ENCODE data around the gene MYL6B.
"Not testable (repeated sequence)": the region's sequence is repeated elsewhere in the genome, so short reads cannot be mapped to it uniquely, and the experiment has no call there.

MYL6B gene

DNA sequence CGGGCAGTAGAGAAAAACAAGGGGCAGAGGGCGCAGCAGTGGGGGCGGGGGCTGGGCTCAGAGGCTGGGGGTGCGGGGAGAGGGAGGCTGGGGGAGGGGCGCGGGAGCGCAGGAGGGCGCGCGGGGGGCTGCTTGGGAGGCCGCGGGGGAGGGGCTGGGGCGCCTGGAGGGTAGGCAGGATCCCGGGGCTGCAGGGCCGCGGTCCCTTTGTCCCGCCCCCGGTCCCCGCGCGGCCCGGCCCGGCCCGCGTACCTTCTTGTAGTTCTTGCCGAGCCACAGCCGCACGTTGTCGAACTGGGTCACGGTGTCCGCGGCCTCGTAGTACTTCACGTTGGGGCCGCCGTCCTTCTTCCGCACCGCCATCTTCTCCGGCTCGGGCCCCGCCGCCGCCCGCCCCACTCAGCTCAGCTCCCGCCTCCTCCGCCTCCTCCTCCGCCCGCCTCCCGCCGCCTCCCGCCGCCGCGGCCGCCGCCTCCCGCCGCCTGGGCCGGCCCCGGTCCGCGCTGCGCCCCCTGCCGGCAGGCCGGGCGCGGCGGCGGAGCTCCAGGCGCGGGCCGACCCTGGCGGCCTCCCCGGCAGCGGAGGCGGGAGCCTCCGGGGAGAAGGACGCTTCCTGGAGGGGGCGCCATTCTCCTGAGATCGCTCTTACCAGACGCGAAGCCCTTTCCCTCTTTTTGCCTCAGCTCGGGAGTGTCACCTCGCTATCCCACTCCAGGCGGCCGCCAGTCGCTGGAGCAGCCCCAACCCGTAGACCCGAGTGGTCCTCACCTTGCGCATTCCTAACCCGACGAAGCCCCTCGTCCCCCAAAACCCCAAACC lies 36.9 kb downstream of the MYL6B start, which contains the start of gene SMARCC2:
TSS of gene SMARCC2 (minus strand) at position 385 of the 819 bp plus-strand sequence. CDS start at position 363, 22 bp downstream.
- H3K27ac ChIP-seq: peak within 1 kb of the TSS; percentile 76
- TF ChIP-seq, protein P1, sequence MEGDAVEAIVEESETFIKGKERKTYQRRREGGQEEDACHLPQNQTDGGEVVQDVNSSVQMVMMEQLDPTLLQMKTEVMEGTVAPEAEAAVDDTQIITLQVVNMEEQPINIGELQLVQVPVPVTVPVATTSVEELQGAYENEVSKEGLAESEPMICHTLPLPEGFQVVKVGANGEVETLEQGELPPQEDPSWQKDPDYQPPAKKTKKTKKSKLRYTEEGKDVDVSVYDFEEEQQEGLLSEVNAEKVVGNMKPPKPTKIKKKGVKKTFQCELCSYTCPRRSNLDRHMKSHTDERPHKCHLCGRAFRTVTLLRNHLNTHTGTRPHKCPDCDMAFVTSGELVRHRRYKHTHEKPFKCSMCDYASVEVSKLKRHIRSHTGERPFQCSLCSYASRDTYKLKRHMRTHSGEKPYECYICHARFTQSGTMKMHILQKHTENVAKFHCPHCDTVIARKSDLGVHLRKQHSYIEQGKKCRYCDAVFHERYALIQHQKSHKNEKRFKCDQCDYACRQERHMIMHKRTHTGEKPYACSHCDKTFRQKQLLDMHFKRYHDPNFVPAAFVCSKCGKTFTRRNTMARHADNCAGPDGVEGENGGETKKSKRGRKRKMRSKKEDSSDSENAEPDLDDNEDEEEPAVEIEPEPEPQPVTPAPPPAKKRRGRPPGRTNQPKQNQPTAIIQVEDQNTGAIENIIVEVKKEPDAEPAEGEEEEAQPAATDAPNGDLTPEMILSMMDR (IDR thresholded peaks at IDR 0.05): peak; percentile 87
- H3K4me3 ChIP-seq (ENCODE audit: low read depth in 1 of 2, low read length in 1 of 2): peak within 1 kb of the TSS; percentile 67 to 74
- H3K27me3 ChIP-seq: no peaks in the 10 kb centered on the region
- H3K36me3 ChIP-seq: peaks cover 25% of the 10 kb centered on the region
- peaks cover 34 to 36% of the 10 kb centered on the region in 2 experiments for H3K4me1 ChIP-seq (ENCODE audit: control insufficient read depth in 1 of 2, insufficient read depth in 1 of 2, low read depth in 1 of 2, low read length in 1 of 2)
- H3K9me3 ChIP-seq: no peaks in the 10 kb centered on the region

DNA sequence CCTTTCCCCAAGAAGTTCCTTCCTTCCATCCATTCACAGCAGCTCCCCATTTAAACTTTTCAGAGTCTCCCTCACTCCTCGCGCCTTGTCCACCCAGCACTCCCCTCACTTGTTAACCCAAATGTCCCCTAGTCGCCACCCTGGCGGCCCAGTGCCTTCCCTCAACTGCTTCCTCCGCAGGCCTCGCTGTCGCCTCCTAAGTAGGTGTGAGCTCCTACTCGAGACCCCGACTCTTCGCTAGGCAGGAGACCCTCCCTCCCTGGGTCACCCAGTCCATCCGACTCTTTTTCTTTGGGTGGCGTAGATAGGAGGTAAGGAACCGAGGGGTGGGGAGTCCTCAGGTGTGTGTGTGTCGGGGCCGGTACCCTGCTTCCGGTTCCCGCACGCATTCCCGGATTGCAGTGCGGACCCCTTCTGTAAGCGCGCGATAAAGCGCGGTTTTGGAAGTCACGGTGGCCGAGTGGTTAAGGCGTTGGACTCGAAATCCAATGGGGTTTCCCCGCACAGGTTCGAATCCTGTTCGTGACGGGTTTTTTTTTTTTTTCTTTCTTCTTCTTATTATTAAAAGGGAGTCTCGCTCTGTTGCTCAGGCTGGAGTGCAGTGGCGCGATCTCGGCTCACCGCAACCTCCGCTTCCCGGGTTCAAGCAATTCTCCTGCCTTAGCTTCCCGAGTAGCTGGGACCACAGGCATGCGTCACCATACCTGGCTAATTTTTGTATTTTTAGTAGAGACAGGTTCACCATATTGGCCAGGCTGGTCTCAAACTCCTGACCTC lies 37.7 kb downstream of the MYL6B start:
- Histone ChIP-seq H3K9me3 (no peaks in the 10 kb centered on the region), H3K27me3 (no peaks in the 10 kb centered on the region), H3K27ac (peak overlapping the region; percentile 76), H3K4me3 (ENCODE audit: low read depth in 1 of 2, low read length in 1 of 2) (peak overlapping the region; percentile 67 to 74), H3K4me1 (ENCODE audit: control insufficient read depth in 1 of 2, insufficient read depth in 1 of 2, low read depth in 1 of 2, low read length in 1 of 2) (peaks cover 34 to 36% of the 10 kb centered on the region in 2 experiments), H3K36me3 (peaks cover 17% of the 10 kb centered on the region)
- TF ChIP-seq, protein P1 (IDR thresholded peaks at IDR 0.05): no peak

DNA sequence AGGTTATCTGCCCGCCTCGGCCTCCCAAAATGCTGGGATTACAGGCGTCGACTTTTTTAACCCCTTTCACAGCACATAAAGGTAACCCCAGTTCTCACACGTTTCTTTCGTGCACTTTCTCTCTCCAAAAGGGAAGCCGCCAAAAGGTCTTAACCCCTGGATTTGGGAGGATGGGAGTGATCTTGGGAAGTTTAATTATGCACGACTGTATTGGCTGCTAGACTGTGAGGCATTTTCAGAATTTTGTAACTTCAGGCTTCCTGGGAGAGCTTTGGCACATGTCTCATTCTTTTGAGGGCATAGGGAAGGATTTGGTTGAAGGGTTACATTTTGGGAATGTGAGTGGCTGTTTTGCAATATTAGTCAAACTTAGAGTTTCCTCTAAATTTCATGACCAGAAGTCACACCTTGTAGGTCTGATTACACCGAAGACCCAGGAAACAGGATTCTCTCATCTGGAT lies 38.3 kb downstream of the MYL6B start:
- H3K27me3 ChIP-seq: no peaks in the 10 kb centered on the region
- peak overlapping the region; percentile 67 to 74 for H3K4me3 ChIP-seq (ENCODE audit: low read depth in 1 of 2, low read length in 1 of 2)
- H3K4me1 ChIP-seq (ENCODE audit: control insufficient read depth in 1 of 2, insufficient read depth in 1 of 2, low read depth in 1 of 2, low read length in 1 of 2): peaks cover 34 to 36% of the 10 kb centered on the region in 2 experiments
- H3K27ac ChIP-seq: peak overlapping the region; percentile 76
- TF ChIP-seq, protein P1 (IDR thresholded peaks at IDR 0.05): no peak
- H3K36me3 ChIP-seq: peaks cover 11% of the 10 kb centered on the region
- no peaks in the 10 kb centered on the region for H3K9me3 ChIP-seq

DNA sequence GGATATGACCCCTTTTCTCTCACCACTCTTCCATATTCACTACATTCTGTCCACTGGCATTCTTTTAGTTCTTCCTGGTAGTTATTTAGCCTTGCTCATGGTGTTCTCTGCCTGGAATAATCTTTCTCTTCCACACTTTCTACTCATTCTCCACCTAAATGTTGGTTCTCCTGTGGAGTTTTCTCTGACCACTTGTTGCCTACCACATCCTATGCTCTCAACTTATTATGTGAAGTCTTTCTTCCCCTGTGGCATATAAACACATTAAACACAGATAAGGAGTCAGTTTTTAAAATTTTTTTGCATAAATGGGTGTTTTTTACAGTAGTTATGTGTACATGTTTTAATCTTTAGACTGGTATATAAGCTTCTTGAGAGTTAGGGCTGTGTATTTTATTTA lies 40.2 kb downstream of the MYL6B start:
- Histone ChIP-seq H3K9me3 (no peaks in the 10 kb centered on the region), H3K27ac (no peak overlapping the region), H3K4me3 (ENCODE audit: low read depth in 1 of 2, low read length in 1 of 2) (no peak overlapping the region), H3K36me3 (no peaks in the 10 kb centered on the region), H3K4me1 (ENCODE audit: control insufficient read depth in 1 of 2, insufficient read depth in 1 of 2, low read depth in 1 of 2, low read length in 1 of 2) (peaks cover 26% of the 10 kb centered on the region in 2 experiments), H3K27me3 (no peaks in the 10 kb centered on the region)
- TF ChIP-seq, protein P1 (IDR thresholded peaks at IDR 0.05): no peak

DNA sequence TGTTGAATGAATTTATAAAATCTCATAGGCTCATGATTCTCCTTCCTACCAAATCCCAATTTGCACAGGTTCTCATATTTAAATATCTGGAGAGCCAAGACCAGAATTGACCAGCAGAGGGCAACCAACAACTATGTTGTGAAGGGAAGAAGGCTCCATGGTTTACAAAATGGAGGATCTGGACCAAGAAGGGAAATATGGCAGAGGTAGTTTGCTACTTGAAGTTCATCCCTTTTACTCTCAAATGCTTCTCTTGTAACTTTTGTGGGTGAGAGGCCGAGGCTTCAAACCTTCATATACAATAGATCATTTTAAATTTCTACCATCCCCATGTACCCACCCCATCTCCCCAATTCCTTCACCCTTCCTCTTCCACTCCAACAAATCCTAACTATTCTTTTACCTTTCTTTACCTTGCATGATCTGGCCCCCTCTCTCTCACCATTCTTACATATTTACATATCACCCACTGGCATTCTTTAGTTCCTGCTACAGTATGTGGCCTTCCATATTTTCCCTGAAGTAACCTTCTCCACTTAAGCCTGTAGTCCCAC lies 40.7 kb downstream of the MYL6B start:
- Histone ChIP-seq H3K9me3 (no peaks in the 10 kb centered on the region), H3K4me1 (ENCODE audit: control insufficient read depth in 1 of 2, insufficient read depth in 1 of 2, low read depth in 1 of 2, low read length in 1 of 2) (peaks cover 21% of the 10 kb centered on the region in 2 experiments), H3K27me3 (no peaks in the 10 kb centered on the region), H3K4me3 (ENCODE audit: low read depth in 1 of 2, low read length in 1 of 2) (no peak overlapping the region), H3K36me3 (no peaks in the 10 kb centered on the region), H3K27ac (no peak overlapping the region)
- TF ChIP-seq, protein P1 (IDR thresholded peaks at IDR 0.05): peak; percentile 86

DNA sequence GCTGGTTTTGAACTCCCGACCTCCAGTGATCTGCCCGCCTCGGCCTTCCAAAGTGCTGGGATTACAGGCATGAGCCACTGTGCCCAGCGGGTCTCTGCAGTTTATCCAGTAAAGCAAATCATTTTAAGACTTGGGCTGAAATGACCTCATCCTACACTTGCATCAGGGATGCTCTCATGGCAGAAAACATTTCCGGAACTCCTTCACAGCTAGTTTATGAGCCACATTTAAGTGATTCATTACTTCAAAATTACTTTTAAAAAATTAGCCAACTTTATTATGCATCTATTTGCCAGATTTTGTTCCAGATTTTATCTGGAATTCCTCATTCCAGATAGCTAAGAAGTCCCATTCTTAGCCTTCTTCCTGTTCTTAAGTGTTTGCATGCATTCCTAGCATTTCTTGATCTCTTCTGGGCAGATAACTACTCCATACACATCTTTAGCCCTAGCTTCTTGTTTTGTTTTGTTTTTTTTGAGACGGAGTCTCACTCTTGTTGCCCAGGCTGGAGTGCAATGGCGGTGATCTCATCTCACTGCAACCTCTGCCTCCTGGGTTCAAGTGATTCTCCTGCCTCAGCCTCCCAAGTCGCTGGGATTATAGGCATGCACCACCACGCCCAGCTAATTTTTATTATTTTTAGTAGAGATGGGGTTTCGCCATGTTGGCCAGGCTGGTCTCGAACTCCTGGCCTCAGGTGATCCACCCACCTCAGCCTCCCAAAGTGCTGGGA lies 44.6 kb downstream of the MYL6B start:
- H3K36me3 ChIP-seq; H3K9me3 ChIP-seq; H3K4me3 ChIP-seq (ENCODE audit: low read depth in 1 of 2, low read length in 1 of 2); H3K4me1 ChIP-seq (ENCODE audit: control insufficient read depth in 1 of 2, insufficient read depth in 1 of 2, low read depth in 1 of 2, low read length in 1 of 2); H3K27me3 ChIP-seq; H3K27ac ChIP-seq: not testable (repeated sequence)

Data from neutrophil (primary cell).